GM19463 (cell line): ENCODE data around the gene PSTPIP1.

ENCODE experiments used
- ATAC-seq: cut with Tn5 transposase; IDR thresholded peaks from one replicate; pipeline ENCODE4 v1.9.1; 2021; ENCODE audit warnings: mild to moderate bottlenecking, moderate library complexity; ENCODE audit not compliant: unreplicated experiment

Gene PSTPIP1

GRCh38 chr15:77017761-77018720 lies 23.1 kb downstream of the PSTPIP1 start:
- ATAC-seq, result no peak

GRCh38 chr15:77018796-77019505 lies 24.0 kb downstream of the PSTPIP1 start:
- no peak for ATAC-seq

GRCh38 chr15:77019521-77020331 lies 24.8 kb downstream of the PSTPIP1 start:
- no peak for ATAC-seq

- no peak for ATAC-seq
Observed at GRCh38 chr15:77020348-77021087, 25.6 kb downstream of the PSTPIP1 start.

GRCh38 chr15:77021088-77021481 lies 26.2 kb downstream of the PSTPIP1 start:
- no peak for ATAC-seq

GRCh38 chr15:77021803-77022381 lies 27.0 kb downstream of the PSTPIP1 start:
- no peak for ATAC-seq

GRCh38 chr15:77022646-77023575 lies 28.0 kb downstream of the PSTPIP1 start:
- ATAC-seq, result no peak

- no peak for ATAC-seq
Observed at GRCh38 chr15:77023576-77024272, 28.8 kb downstream of the PSTPIP1 start.

GRCh38 chr15:77024273-77025082 lies 29.6 kb downstream of the PSTPIP1 start:
- no peak for ATAC-seq

GRCh38 chr15:77025083-77025901 lies 30.4 kb downstream of the PSTPIP1 start:
- ATAC-seq, result no peak

- ATAC-seq, result no peak
Observed at GRCh38 chr15:77025941-77026411, 31.1 kb downstream of the PSTPIP1 start.

GRCh38 chr15:77026501-77027110 lies 31.7 kb downstream of the PSTPIP1 start:
- ATAC-seq, result no peak

- no peak for ATAC-seq
Observed at GRCh38 chr15:77027111-77027696, 32.3 kb downstream of the PSTPIP1 start.

GRCh38 chr15:77027697-77028450 lies 32.9 kb downstream of the PSTPIP1 start:
- ATAC-seq, result no peak
